Measurements from ENCODE around the gene TTLL7. TPM values are rescaled to one million over a fixed set of nuclear protein-coding genes. Genes with fewer than 3 reads are reported as not detected.

The TTLL7 gene
- total RNA-seq, 1 experiment from 2014 or later, result 7.9 TPM

- H3K4me1 Mint-ChIP-seq, result no peaks in the 10 kb centered on the region
- no peak overlapping the region for H3K27ac Mint-ChIP-seq
- H3K9me3 Mint-ChIP-seq, result no peaks in the 10 kb centered on the region
- ATAC-seq (no peak), DNase-seq (ENCODE audit: low spot score) (no peak)
- TF ChIP-seq FOXP1 (CRISPR knock-in tag; IDR thresholded peaks at IDR 0.05; ENCODE audit: borderline replicate concordance) (no peak), ESRRA (CRISPR knock-in tag; IDR thresholded peaks at IDR 0.05; ENCODE audit: borderline replicate concordance) (no peak), FOXJ3 (CRISPR knock-in tag; IDR thresholded peaks at IDR 0.05; ENCODE audit: borderline replicate concordance) (no peak), FOXK1 (CRISPR knock-in tag; IDR thresholded peaks at IDR 0.05) (no peak), SOX15 (CRISPR knock-in tag; IDR thresholded peaks at IDR 0.05) (no peak), GRHL2 (CRISPR knock-in tag; IDR thresholded peaks at IDR 0.05; ENCODE audit: insufficient replicate concordance, severe bottlenecking) (no peak), JAZF1 (CRISPR knock-in tag; IDR thresholded peaks at IDR 0.05) (no peak), ATF6 (CRISPR knock-in tag; IDR thresholded peaks at IDR 0.05) (no peak), ZNF532 (CRISPR knock-in tag; IDR thresholded peaks at IDR 0.05; ENCODE audit: borderline replicate concordance) (no peak), EMX1 (CRISPR knock-in tag; IDR thresholded peaks at IDR 0.05) (no peak), NR3C1 (CRISPR knock-in tag; conservative IDR thresholded peaks at IDR 0.05; ENCODE audit: low read depth) (no peak), MXD4 (CRISPR knock-in tag; IDR thresholded peaks at IDR 0.05; ENCODE audit: borderline replicate concordance) (no peak), ZNF423 (CRISPR knock-in tag; IDR thresholded peaks at IDR 0.05) (no peak), ZSCAN18 (CRISPR knock-in tag; IDR thresholded peaks at IDR 0.05) (no peak), RORB (CRISPR knock-in tag; IDR thresholded peaks at IDR 0.05) (no peak)
- TF ChIP-seq, protein P1, sequence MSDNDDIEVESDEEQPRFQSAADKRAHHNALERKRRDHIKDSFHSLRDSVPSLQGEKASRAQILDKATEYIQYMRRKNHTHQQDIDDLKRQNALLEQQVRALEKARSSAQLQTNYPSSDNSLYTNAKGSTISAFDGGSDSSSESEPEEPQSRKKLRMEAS (CRISPR knock-in tag; IDR thresholded peaks at IDR 0.05), result no peak
- TF ChIP-seq, protein P2, sequence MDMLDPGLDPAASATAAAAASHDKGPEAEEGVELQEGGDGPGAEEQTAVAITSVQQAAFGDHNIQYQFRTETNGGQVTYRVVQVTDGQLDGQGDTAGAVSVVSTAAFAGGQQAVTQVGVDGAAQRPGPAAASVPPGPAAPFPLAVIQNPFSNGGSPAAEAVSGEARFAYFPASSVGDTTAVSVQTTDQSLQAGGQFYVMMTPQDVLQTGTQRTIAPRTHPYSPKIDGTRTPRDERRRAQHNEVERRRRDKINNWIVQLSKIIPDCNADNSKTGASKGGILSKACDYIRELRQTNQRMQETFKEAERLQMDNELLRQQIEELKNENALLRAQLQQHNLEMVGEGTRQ (CRISPR knock-in tag; IDR thresholded peaks at IDR 0.05), result no peak
- TF ChIP-seq, protein P3, sequence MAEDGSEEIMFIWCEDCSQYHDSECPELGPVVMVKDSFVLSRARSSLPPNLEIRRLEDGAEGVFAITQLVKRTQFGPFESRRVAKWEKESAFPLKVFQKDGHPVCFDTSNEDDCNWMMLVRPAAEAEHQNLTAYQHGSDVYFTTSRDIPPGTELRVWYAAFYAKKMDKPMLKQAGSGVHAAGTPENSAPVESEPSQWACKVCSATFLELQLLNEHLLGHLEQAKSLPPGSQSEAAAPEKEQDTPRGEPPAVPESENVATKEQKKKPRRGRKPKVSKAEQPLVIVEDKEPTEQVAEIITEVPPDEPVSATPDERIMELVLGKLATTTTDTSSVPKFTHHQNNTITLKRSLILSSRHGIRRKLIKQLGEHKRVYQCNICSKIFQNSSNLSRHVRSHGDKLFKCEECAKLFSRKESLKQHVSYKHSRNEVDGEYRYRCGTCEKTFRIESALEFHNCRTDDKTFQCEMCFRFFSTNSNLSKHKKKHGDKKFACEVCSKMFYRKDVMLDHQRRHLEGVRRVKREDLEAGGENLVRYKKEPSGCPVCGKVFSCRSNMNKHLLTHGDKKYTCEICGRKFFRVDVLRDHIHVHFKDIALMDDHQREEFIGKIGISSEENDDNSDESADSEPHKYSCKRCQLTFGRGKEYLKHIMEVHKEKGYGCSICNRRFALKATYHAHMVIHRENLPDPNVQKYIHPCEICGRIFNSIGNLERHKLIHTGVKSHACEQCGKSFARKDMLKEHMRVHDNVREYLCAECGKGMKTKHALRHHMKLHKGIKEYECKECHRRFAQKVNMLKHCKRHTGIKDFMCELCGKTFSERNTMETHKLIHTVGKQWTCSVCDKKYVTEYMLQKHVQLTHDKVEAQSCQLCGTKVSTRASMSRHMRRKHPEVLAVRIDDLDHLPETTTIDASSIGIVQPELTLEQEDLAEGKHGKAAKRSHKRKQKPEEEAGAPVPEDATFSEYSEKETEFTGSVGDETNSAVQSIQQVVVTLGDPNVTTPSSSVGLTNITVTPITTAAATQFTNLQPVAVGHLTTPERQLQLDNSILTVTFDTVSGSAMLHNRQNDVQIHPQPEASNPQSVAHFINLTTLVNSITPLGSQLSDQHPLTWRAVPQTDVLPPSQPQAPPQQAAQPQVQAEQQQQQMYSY (CRISPR knock-in tag; IDR thresholded peaks at IDR 0.05), result no peak
- TF ChIP-seq, protein P4, sequence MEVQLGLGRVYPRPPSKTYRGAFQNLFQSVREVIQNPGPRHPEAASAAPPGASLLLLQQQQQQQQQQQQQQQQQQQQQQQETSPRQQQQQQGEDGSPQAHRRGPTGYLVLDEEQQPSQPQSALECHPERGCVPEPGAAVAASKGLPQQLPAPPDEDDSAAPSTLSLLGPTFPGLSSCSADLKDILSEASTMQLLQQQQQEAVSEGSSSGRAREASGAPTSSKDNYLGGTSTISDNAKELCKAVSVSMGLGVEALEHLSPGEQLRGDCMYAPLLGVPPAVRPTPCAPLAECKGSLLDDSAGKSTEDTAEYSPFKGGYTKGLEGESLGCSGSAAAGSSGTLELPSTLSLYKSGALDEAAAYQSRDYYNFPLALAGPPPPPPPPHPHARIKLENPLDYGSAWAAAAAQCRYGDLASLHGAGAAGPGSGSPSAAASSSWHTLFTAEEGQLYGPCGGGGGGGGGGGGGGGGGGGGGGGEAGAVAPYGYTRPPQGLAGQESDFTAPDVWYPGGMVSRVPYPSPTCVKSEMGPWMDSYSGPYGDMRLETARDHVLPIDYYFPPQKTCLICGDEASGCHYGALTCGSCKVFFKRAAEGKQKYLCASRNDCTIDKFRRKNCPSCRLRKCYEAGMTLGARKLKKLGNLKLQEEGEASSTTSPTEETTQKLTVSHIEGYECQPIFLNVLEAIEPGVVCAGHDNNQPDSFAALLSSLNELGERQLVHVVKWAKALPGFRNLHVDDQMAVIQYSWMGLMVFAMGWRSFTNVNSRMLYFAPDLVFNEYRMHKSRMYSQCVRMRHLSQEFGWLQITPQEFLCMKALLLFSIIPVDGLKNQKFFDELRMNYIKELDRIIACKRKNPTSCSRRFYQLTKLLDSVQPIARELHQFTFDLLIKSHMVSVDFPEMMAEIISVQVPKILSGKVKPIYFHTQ (CRISPR knock-in tag; IDR thresholded peaks at IDR 0.05), result no peak
- no peaks in the 10 kb centered on the region for H3K27me3 Mint-ChIP-seq (ENCODE audit: low read depth)
- ChIA-PET CTCF (no interaction called here), POLR2A (no interaction called here)
- H3K36me3 Mint-ChIP-seq, result no peaks in the 10 kb centered on the region
- H3K4me3 Mint-ChIP-seq, result no peak overlapping the region
These were observed 64.4 kb downstream of the TTLL7 start for GRCh38 chr1:83934550-83934949.

Measured in WTC11 (cell line).